GM10266 (cell line): ENCODE measurements around the gene FGF12.

Experiments used
- DNase-seq: peaks from one replicate; pipeline ENCODE4 v3.0.0; 2012; ENCODE audit errors: extremely low spot score
- TF ChIP-seq, protein P1 (sequence below): IDR thresholded peaks from 2 replicates; pipeline ENCODE4 v1.5.1; 2012; ENCODE audit warnings: mild to moderate bottlenecking, low read depth; ENCODE audit not compliant: control insufficient read depth, insufficient read depth; ENCODE audit errors: missing control alignments

Gene FGF12

DNA sequence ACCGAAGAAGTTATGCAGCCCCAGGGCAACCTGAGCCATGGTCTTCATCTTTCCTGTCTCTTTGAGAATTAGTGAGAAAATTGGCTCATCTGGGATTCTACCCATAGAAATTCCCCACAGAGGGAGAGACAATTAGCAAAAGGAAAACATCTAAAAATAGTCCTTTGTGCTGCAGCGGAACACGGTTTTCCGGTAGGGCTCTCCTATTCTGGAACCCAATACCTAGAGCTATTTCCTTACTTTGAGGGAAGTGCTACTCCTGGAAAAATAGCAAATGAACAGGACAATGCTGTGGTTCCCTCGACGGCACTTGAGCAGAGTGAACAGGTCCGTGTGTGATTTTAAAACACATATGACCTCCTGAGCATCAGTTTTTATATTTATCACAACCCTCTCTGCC lies 210.5 kb downstream of the FGF12 start:
- TF ChIP-seq, protein P1, sequence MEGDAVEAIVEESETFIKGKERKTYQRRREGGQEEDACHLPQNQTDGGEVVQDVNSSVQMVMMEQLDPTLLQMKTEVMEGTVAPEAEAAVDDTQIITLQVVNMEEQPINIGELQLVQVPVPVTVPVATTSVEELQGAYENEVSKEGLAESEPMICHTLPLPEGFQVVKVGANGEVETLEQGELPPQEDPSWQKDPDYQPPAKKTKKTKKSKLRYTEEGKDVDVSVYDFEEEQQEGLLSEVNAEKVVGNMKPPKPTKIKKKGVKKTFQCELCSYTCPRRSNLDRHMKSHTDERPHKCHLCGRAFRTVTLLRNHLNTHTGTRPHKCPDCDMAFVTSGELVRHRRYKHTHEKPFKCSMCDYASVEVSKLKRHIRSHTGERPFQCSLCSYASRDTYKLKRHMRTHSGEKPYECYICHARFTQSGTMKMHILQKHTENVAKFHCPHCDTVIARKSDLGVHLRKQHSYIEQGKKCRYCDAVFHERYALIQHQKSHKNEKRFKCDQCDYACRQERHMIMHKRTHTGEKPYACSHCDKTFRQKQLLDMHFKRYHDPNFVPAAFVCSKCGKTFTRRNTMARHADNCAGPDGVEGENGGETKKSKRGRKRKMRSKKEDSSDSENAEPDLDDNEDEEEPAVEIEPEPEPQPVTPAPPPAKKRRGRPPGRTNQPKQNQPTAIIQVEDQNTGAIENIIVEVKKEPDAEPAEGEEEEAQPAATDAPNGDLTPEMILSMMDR: no peak
- DNase-seq: no peak

DNA sequence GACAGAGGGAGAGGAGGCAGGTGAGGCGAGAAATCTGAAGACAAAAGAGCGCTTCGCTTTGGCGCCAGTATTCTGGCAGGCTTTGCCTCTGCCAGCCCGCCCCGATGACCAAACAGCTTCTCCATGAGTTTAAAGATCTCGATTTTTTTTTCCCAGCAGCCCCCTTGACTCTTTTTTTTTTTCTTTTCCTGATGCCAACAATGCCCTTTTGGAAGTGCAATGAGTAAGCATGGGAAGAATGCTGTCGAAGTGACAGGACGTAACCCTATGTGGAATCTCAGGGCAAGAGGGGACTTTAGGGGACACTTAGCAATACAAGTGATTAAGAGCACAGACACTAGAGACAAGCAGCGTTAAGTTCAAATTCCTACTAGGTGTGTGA lies 211.7 kb downstream of the FGF12 start:
- DNase-seq: no peak
- TF ChIP-seq, protein P1: no peak

GRCh38 chr3:192514754-192515663 lies 212.3 kb downstream of the FGF12 start:
- TF ChIP-seq, protein P1: no peak
- DNase-seq: peak; percentile 35

- TF ChIP-seq, protein P1: no peak
- DNase-seq: peak; percentile 49
Measured at GRCh38 chr3:192514081-192514753, 213.1 kb downstream of the FGF12 start.

DNA sequence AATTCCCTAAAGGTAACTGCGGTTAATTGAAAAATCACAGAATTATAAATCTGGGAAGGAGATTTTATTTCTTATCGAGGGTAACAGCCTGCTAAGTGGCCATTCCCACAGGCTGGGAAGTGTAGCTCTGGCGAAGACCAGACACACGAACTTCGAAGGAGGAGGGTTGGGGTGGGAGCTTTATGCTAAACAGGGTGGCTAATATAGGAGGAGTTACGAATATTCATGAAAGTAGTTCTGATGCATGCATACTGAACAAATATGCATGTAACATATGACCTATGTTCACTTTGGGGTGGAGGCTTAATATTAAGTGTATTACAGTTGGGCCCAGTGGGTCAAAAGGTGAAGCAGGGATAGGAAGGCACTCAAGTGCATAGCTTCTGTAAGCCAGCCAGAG lies 221.6 kb downstream of the FGF12 start:
- TF ChIP-seq, protein P1: no peak
- no peak for DNase-seq

- TF ChIP-seq, protein P1: no peak
- DNase-seq: no peak
Measured at GRCh38 chr3:192501401-192501800, 225.9 kb downstream of the FGF12 start.
